CD8-positive, alpha-beta memory T cell (primary cell): ENCODE measurements around the gene DONSON. TPM values are rescaled to one million over a fixed set of nuclear protein-coding genes. Genes with fewer than 3 reads are reported as not detected.

Experiments
- CTCF ChIA-PET: fragments of 350-600 bp; sonication (Branson Sonifier 250); formaldehyde crosslinking; loops from one replicate; lab custom pipeline; 2021; ENCODE audit warnings: antibody characterized with exemption; lab: Charles Lee
- POLR2A ChIA-PET: fragments of 350-600 bp; sonication (Branson Sonifier 250); formaldehyde crosslinking; loops from one replicate; lab custom pipeline; 2021; ENCODE audit warnings: antibody characterized with exemption; lab: Charles Lee
- DNase-seq, 5 donors: peaks; one replicate each; pipeline versions ENCODE4 v3.0.0 to v3.0.0-alpha.2; 2020 to 2022; ENCODE audit warnings: mixed read lengths in 1 of 5
- H3K27ac ChIP-seq: one replicate; pipeline ENCODE4 v1.7.0; 2013; ENCODE audit warnings: low read depth, mild to moderate bottlenecking, low read length, moderate library complexity
- H3K27me3 ChIP-seq: 2 replicates; pipeline ENCODE4 v1.7.0; 2013; ENCODE audit warnings: low read length, mild to moderate bottlenecking; ENCODE audit not compliant: insufficient read depth, poor library complexity, severe bottlenecking
- H3K36me3 ChIP-seq: 2 replicates; pipeline ENCODE4 v1.7.0; 2013; ENCODE audit warnings: mild to moderate bottlenecking, low read length, moderate library complexity; ENCODE audit not compliant: insufficient read depth
- H3K4me1 ChIP-seq: 2 replicates; pipeline ENCODE4 v1.7.0; 2013; ENCODE audit warnings: mild to moderate bottlenecking, low read length, moderate library complexity; ENCODE audit not compliant: insufficient read depth
- H3K4me3 ChIP-seq: 2 replicates; pipeline ENCODE4 v1.7.0; 2013; ENCODE audit warnings: mild to moderate bottlenecking, low read length
- H3K9me3 ChIP-seq: 2 replicates; pipeline ENCODE4 v1.7.0; 2013; ENCODE audit warnings: mild to moderate bottlenecking, low read length
- H3K27ac Mint-ChIP-seq, 8 donors: one replicate each; pipeline ENCODE4 v1.8.0; 2020 to 2021; ENCODE audit warnings: mixed read lengths in 8 of 8, mild to moderate bottlenecking in 6 of 8, inconsistent platforms in 3 of 8, moderate library complexity in 3 of 8
- H3K27me3 Mint-ChIP-seq, 2 donors: one replicate each; pipeline ENCODE4 v1.8.0; 2020 to 2021; ENCODE audit warnings: mixed read lengths in 2 of 2, mild to moderate bottlenecking in 1 of 2, moderate library complexity in 1 of 2
- H3K36me3 Mint-ChIP-seq, 3 donors: one replicate each; pipeline ENCODE4 v1.8.0; 2020 to 2021; ENCODE audit warnings: mixed read lengths in 3 of 3, inconsistent platforms in 1 of 3, mild to moderate bottlenecking in 1 of 3
- H3K4me1 Mint-ChIP-seq, 3 donors: one replicate each; pipeline ENCODE4 v1.8.0; 2020 to 2021; ENCODE audit warnings: mixed read lengths in 3 of 3, inconsistent platforms in 1 of 3, mild to moderate bottlenecking in 1 of 3
- H3K4me3 Mint-ChIP-seq, 7 donors: one replicate each; pipeline ENCODE4 v1.8.0; 2020 to 2021; ENCODE audit warnings: mixed read lengths in 7 of 7, mild to moderate bottlenecking in 6 of 7, moderate library complexity in 4 of 7, inconsistent platforms in 2 of 7
- H3K9me3 Mint-ChIP-seq, 5 donors: one replicate each; pipeline ENCODE4 v1.8.0; 2020 to 2022; ENCODE audit warnings: mixed read lengths in 5 of 5, mild to moderate bottlenecking in 3 of 5, moderate library complexity in 2 of 5, inconsistent platforms in 1 of 5
- polyA plus RNA-seq: library from polyadenylated mRNA; unstranded; fragments of 300-500 nt; fragmentation: Illumina TruSeq; gene quantifications from one replicate; pipeline ENCODE4 v1.2.3, GENCODE V29; 2021
- total RNA-seq, 2 experiments: library from RNA; stranded (reverse); gene quantifications; one replicate each; pipeline ENCODE4 v1.2.3, GENCODE V29; 2021

Gene DONSON
- total and polyA plus RNA-seq, 3 experiments from 2014 or later: 3.3 to 41.0 (median 38.0) TPM

GRCh38 chr21:33539616-33540015 is 48.9 kb downstream of the DONSON start:
- ChIA-PET CTCF (no interaction called here), POLR2A (interaction anchor here (5.3 kb wide), 1 partner anchor 60 kb away, joined by 56 read pairs; the partner anchor contains the start of gene TMEM50B)
- H3K9me3 ChIP-seq: no peaks in the 10 kb centered on the region
- Mint-ChIP-seq H3K36me3 (peaks cover 14 to 65% (median 15%) of the 10 kb centered on the region in 3 donors), H3K4me1 (peaks cover 31 to 42% (median 42%) of the 10 kb centered on the region in 3 donors), H3K27me3 (peaks cover 0 to 2% of the 10 kb centered on the region in 2 donors), H3K27ac (peak overlapping the region in 2 of 8 donors; percentile 17 to 55), H3K4me3 (peak overlapping the region in 1 of 7 donors; percentile 96), H3K9me3 (no peaks in the 10 kb centered on the region)
- peaks cover 19% of the 10 kb centered on the region for H3K4me1 ChIP-seq
- DNase-seq: no peak
- H3K36me3 ChIP-seq: peaks cover 23% of the 10 kb centered on the region
- H3K27ac ChIP-seq: no peak overlapping the region
- H3K27me3 ChIP-seq: no peaks in the 10 kb centered on the region
- no peak overlapping the region for H3K4me3 ChIP-seq

GRCh38 chr21:33537212-33537611 is 51.3 kb downstream of the DONSON start:
- H3K36me3 ChIP-seq: peaks cover 45% of the 10 kb centered on the region
- no peaks in the 10 kb centered on the region for H3K27me3 Mint-ChIP-seq
- peak overlapping the region in 1 of 7 donors; percentile 58 for H3K4me3 Mint-ChIP-seq
- peaks cover 16% of the 10 kb centered on the region for H3K4me1 ChIP-seq
- no peak overlapping the region for H3K27ac ChIP-seq
- H3K27me3 ChIP-seq: no peaks in the 10 kb centered on the region
- H3K4me3 ChIP-seq: no peak overlapping the region
- H3K27ac Mint-ChIP-seq: peak overlapping the region in 2 of 8 donors; percentile 43 to 53
- H3K4me1 Mint-ChIP-seq: peaks cover 19 to 32% (median 30%) of the 10 kb centered on the region in 3 donors
- H3K36me3 Mint-ChIP-seq: peaks cover 16 to 68% (median 20%) of the 10 kb centered on the region in 3 donors
- no peak for DNase-seq
- ChIA-PET CTCF (no interaction called here), POLR2A (no interaction called here)
- H3K9me3 Mint-ChIP-seq: no peaks in the 10 kb centered on the region
- H3K9me3 ChIP-seq: no peaks in the 10 kb centered on the region

GRCh38 chr21:33531007-33531406 is 57.5 kb downstream of the DONSON start:
- Histone ChIP-seq H3K27ac (no peak overlapping the region), H3K9me3 (no peaks in the 10 kb centered on the region), H3K4me1 (no peaks in the 10 kb centered on the region), H3K36me3 (peaks cover 41% of the 10 kb centered on the region), H3K4me3 (no peak overlapping the region), H3K27me3 (no peaks in the 10 kb centered on the region)
- no peak for DNase-seq
- H3K4me3 Mint-ChIP-seq: no peak overlapping the region
- H3K4me1 Mint-ChIP-seq: no peaks in the 10 kb centered on the region
- ChIA-PET CTCF (no interaction called here), POLR2A (interaction anchor here (0.7 kb wide), 2 partner anchors 14 to 139 kb away, joined by 3 to 7 read pairs; no protein-coding TSS in a partner anchor)
- peaks cover 4 to 89% (median 21%) of the 10 kb centered on the region in 3 donors for H3K36me3 Mint-ChIP-seq
- H3K27ac Mint-ChIP-seq: no peak overlapping the region
- no peaks in the 10 kb centered on the region for H3K27me3 Mint-ChIP-seq
- no peaks in the 10 kb centered on the region for H3K9me3 Mint-ChIP-seq

Other genes with a start within 250 kb of the DONSON start
- 1 to 10 TPM; 2.3 to 3.1 TPM for gene IFNGR2, start 185.3 kb downstream of the DONSON start, total RNA-seq
- gene IFNGR2, start 185.3 kb downstream of the DONSON start, polyA plus RNA-seq: 3.1 TPM
- 10 to 100 TPM; 29.2 to 29.4 TPM for gene TMEM50B, start 108.7 kb downstream of the DONSON start, total RNA-seq
- 56.2 TPM for gene TMEM50B, start 108.7 kb downstream of the DONSON start, polyA plus RNA-seq
- under 1 TPM; 0.60 to 0.63 TPM for gene DNAJC28, start 97.0 kb downstream of the DONSON start, total RNA-seq
- 1.7 TPM for gene DNAJC28, start 97.0 kb downstream of the DONSON start, polyA plus RNA-seq
- gene GART, start 46.6 kb downstream of the DONSON start, total RNA-seq: 100 to 1,000 TPM; 194 to 196 TPM
- gene GART, start 46.6 kb downstream of the DONSON start, polyA plus RNA-seq: 50.9 TPM
- gene SON, start 45.6 kb downstream of the DONSON start, total RNA-seq: 100 to 1,000 TPM; 316 to 339 TPM
- gene SON, start 45.6 kb downstream of the DONSON start, polyA plus RNA-seq: 715 TPM
- gene CRYZL1, start 53.1 kb upstream of the DONSON start, total RNA-seq: 10 to 100 TPM; 30.6 to 31.1 TPM
- 34.9 TPM for gene CRYZL1, start 53.1 kb upstream of the DONSON start, polyA plus RNA-seq
- 1 to 10 TPM; 4.9 to 5.5 TPM for gene ITSN1, start 53.8 kb upstream of the DONSON start, total RNA-seq
- gene ITSN1, start 53.8 kb upstream of the DONSON start, polyA plus RNA-seq: 2.7 TPM